ENCODE measurements around the gene SUN5.

SUN5 gene

DNA sequence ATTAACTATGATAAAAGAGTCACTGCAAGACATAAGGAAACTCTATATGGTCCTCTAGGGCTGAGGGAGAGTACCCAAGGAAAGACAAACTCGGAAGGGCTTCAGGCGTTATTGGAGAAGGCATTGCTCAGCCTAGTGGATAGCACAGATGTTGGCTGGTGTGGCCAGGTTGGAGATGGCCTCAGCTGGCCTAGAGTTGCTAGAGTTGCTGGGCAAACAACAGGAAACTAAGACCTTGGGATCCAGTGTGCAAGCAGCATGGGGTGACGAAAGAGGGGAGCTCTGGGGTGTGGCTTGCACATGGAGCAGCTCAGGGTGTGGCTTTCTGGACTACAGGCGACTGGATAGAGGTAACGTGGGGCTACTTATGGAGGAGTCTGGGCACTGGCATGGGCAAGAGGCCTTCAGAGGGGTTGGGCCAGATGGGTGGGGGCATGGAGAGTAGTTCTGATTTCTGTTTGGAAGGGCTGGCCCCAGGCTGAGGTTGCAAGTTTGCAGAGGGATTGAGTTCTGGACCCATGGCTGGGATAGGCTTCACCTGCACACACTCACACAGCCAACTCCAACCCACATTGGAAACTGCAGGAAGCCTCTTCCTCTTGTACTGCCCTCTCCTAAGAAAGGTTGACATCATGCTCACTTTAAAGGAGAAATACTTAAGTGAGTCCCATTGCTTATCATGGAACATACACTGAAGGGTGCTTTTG lies 22.0 kb upstream of the SUN5 start:
- no peak for DNase-seq

DNA sequence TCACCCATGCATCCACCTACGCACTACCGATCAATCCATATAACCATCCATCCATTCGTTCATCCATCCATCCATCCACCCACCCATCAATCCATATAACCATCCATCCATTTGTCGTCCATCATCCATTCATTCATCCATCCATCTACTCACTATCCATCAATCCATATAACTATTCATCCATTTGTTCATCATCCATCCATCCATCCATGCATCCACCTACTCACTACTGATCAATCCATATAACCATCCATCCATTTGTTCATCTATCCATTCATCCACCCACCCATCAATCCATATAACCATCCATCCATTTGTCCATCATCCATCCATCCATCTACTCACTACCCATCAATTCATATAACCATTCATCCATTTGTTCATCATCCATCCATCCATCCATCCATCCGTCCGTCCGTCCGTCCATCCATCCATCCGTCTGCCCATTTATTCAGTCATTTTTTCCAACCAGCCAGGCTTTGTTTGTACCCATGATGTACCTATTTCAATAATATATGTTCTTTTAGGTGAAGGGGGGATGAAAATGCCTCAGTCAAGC lies 21.2 kb upstream of the SUN5 start:
- DNase-seq, result no peak

DNA sequence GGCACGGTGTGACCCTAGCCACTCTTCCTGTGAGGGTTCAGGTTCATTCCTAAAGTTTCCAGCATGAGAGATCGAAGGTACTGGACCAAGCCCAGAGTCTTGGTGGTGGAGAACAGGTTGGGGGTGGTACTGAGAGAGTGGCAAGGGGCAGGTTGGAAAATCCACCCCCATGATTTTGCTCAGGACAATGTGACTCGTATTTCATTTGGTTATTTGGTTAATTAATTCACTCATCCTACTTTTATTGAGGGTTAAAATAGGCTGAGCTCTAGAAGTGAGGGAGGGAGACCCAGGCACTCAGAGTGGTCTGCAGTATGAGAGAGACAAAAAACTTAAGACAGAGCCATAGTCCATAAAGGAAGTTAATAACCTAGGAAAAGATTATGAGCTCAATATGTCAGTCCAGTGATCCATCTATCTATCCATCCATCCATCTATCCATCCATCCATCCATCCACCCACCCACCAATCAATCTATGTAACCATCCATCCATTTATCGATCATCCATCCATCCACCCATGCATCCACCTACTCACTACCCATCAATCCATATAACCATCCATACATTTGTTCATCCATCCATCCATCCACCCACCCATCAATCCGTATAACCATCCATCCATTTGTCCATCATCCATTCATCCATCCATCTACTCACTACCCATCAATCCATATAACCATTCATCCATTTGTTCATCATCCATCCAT lies 20.5 kb upstream of the SUN5 start:
- no peak for DNase-seq

DNA sequence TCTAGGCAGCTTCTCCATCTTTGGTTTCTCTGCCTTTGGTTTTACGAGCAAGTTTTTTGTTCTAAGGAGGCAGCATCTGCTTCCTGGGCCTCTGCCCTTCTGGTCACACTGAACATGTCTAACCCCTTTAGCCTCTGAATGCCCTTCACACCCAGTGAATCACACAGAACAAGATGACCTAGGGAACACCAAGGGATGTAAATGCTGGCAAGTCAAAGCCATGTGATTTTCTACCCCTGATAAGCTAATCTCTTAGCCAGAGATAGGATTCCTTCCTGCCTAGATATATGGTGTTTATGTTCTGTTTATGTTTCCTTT lies 20.0 kb upstream of the SUN5 start:
- DNase-seq, result no peak

DNA sequence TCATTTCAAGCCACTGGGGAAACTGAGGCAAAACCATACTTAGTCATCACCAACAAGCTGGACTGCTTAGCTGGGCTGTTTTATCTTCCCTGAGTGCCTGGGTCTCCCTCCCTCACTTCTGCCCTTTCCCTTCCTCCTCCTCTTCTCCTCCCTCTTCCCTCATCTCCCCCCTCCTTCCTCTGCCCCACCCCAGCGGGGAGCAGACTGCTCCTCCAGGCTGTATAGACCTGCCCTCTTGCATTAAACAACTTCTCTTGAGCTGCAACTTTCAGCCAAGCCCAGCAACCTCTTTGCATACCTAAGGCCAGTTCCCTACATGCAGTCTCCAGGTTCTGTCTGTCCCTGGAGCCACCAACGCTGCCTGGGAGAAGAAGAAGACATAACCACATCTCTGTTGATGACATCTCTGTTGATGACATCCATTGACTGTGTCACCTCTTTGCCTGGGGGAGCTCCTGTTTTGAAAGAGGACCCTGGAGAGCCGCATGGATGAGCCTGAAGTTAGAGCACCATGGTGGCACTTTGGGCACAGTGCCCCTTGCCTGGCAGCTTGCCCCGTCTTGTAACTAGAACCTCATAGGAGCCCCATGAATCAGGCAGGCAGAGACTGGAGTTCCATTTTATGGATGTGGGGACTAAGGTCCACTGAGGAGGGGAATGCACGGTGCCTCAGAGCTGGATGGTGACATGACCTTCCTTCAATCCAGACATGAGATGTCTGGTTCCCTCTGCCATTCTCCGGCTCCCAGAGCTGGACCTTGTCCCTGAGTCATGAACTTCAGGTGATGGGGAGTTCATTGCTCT lies 19.4 kb upstream of the SUN5 start:
- DNase-seq, result no peak

DNA sequence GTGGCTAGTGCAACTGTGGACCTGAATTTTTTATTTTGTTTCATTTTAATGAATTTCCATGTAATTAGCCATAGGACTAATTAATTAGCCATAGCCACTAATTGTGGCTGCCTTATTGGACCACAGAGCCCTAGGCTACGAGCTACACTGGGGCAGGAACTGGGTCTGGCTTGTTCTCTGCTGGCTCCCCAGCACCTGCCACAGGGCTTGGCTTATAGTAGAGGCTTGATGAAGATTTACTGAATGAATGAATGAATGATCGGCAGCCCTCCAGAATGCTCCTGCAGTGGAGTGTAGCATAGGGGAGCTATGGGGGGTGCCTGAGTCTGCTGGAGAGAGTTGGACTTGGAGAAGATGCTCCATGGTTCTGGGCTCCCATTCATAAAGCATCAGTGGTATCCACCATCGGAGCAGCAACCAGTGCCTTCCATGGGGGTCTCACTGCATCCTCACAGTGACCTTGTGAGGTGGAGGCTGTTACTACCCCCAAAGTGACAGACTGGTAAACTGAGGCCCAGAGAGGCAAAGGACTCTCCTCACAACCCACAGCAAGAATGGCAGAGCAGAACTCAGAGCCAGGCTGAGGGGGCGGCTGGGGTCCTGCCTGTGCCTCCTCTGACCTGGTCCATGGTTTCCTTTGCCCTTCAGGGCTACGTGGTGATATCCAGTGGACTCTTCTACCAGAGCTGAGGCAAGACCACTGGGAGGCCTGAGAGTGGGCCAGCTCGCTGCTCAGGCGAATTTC lies 18.6 kb upstream of the SUN5 start:
- DNase-seq, result no peak

DNA sequence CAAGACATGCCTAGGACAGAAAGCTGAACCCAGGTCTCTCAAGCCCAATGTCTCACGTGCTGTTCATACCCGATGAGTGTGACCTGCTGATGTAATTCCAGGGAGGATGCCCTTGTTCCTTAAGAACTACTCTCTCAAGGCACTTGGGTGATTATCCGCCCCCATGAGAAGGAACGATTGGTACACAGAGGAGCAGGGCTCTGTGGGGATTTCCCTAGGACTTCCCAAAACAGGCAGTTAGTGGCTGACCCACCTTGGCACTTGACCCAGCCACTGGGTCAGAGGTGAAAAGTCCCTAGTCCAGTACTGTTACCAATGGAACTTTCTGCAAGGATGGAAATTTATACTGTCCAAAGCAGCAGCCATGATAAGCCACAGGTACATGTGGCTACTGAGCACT lies 18.1 kb upstream of the SUN5 start:
- no peak for DNase-seq

DNA sequence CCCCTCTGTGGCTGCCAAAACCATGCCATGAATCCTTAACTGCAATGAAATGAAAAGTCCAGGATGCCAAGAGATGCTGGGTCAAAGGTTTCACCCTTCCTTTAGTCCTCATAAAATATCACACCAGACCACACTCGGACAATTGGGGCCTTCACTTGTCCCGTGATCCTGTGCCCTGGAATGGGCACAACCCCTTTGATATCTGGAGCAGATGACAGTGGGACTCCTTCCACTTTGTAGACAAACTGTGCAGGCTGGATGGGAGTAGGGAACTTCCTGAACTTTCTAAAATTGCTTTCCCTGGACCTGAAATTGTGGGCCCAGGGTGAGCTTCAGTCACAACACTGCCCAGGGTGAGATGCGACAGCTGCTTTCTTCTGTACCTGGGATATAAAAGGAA lies 17.6 kb upstream of the SUN5 start:
- DNase-seq, result no peak

DNA sequence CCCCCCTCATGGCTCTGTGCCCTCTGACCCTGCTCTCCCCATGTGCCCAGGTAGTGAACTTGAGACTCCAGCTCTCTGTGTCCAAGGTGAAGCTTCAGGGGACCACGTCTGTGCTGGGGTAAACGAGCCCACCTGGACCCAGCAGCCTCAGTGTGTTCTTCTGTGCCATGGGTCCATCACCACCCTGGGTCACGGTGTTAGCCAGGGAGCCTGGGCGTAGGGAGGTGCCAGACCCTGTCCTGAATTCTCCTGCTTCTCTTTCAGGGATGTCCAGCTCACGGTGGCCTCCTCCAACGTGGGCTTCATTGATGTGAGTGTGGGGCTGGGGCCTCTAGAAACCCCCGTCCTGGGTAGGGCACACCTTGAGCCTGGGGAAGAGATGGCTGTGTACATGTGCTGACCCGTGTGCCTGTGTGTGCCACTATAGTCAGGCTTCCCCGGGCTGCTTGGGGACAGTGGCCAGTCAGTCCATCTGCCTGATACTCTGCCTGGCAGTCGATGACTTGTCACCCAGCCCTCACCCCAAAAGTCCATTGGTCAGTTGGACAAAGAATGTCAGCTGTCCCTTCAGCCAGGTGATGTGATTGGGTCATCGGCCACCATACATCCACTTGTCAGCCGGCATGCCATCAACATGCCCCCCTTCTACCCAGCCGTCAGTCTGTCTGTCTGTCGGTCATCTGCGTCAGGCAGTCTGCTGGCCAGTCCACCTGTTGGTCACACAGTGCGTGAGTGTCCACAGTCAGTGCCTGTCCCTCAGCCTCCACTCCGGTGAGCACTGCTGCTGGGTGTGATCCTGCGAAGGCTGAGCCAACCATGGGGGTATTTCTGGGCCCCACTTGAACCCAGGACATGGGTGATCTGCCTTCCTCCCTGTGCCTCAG lies 16.3 kb upstream of the SUN5 start:
- DNase-seq, result no peak

DNA sequence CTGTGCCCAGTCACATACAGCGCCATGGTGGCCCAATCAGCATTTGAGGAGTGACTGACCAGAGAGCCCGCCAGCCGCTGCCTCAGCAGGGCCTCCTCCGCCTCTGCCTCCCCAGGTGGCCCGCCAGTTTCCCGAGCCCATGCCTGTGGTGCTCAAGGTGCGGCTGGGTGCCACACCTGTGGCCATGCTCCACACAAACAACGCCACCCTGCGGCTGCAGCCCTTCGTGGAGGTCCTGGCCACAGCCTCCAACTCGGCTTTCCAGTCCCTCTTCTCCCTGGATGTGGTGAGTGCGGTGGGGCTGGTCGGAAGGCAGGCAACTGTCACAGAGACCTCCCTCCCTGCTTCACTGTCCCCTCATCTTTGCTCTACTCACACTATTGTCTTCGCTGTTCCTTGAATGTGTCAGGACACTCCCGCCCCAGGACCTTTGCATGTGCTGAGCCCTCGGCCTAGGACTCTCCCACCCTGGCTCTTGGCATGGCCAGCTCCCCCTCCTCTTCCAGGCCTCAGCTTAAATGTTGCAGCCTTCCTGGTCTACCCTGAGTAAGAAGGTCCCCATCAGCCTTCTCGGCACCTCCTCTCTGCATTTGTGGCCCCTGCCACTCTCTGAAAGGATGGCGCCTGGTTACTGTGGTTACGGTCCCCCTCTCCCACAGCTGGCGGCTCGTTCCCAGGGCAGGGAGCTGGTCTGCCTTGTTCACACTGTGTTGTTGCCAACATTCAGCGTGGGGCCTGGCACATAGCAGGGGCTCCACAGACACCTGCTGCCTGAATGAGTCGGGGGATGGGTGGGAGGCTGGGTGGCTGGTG lies 15.4 kb upstream of the SUN5 start:
- DNase-seq, result no peak

DNA sequence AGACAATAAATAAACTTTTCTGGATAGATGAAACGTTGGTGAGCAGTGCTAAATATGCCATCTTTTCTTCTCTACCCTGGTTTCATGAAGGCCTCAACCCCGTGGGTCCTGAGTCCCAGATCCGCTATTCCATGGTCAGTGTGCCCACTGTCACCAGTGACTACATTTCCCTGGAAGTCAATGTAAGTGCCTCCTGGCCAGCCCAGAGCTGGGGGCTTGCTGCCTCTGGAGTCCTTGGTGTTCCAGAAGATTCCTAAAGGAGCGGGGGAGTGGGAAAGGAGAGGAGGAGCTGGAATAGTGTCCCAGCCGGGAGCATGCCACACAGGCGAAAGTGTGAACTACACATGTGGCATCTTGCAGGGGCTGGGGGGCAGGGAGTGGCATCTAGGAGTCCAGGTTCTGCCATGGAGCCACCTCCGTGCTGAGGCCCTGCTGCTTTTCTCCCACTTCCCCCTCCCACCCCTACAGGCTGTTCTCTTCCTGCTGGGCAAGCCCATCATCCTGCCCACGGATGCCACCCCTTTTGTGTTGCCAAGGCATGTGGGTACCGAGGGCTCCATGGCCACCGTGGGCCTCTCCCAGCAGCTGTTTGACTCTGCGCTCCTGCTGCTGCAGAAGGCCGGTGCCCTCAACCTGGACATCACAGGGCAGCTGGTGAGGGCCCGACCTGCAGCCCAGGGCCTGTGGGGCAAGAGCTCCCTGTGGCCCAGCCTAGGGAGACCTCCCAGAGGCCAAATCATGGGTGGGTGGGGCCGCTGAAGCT lies 14.1 kb upstream of the SUN5 start:
- no peak for DNase-seq

DNA sequence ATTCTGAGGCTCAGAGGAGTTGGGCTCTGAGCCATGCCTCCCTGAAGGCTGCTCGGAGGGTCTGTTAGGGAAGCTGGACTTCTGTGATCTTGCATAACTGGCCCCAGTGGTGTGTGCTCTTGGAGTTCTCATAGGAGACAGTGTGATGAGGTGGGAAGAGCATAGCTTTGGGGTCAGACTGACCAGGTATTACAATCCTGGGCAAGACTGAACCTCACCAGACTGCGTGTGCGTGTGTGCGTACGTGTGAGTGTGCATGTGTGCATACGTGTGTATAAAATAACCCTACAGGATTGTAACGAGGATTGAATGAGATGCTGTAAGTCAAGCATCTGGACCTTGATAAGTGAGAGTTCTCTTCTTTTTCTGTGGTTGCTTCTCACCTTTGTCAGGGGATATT lies 13.3 kb upstream of the SUN5 start:
- DNase-seq, result no peak

DNA sequence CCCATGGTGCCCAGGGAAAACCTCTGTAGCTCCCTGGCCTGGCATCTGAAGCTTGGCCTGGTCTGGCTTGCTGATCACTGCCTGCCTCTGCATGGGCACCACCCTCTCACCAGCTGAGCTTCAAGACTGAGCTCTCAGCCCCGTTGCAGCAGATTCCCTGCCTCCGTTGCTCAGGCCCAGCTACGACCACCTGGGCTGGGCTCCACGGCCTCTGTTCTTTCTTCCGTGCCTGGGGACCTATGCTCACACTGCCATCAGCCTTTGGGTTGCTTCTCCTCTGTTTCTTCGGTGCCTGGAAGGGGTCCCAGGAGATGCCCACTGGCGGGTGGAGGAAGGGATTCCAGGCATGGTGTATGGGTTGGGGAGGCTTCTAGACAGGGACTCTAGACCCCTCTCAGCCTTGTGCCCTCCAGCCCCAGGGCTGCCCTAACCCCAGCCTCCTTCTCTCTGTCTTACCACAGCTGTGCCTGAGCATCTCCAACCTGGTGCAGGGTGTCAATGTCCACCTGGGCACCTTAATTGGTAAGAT lies 12.4 kb upstream of the SUN5 start:
- DNase-seq, result no peak

DNA sequence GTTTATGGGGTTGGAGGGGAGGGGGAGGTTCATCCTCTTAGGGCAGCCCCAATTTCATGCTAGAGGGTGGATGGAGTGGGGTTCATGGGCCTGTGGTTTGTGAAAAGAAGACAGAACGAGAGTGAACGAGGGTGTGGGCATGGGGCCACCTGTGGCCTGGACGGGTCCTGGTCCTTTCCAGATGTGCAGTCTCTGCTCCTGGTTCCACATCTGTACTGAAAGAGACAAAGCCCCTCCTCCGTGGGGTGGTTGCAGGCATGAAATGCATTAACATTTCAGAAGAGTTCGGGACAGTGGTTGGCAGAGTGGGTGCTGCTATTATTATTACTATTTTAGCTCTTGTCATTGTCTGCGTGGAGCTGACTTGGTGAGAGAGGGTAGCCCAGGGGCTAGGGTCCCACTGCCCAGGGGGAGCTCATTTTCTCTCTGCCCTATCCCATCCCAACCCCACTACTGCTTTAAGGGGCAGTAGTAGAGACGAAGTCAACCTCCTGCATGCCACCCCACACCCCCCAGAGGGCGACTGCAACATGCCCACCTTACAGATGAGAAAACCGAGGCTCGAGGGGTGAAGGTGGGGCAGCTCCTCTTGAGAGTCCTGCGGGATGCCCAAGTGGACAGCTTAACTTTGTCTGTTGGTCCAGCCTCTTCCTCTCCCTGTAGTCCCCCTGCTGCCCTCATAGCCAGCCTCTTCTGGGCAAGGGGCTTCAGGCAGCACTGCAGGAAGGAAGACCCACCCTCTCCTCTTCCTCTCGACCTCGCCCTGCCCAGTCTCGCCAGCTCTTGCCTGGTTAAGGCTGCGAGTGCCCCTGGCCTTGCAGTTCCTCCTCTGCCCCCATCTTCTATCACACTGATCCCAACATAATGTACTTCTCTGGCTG lies 11.7 kb upstream of the SUN5 start:
- no peak for DNase-seq

DNA sequence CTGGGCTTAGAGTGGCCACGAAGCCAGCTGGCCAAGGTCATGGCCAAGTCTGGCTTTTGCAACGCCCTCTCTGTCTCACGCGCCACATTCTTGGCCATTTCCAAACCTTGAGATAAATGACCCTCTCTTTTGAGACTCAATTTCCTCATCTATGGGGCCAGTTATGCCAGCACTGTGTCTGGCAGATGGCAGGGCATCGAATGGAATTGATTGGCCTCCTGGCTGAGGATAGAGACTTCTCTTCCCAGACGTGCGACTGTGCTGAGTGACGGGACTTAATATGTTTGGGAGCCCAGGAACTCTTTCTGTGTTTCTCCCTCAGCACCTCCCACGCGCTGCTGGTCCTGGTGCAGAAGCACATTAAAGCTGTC lies 10.9 kb upstream of the SUN5 start:
- DNase-seq, result no peak

DNA sequence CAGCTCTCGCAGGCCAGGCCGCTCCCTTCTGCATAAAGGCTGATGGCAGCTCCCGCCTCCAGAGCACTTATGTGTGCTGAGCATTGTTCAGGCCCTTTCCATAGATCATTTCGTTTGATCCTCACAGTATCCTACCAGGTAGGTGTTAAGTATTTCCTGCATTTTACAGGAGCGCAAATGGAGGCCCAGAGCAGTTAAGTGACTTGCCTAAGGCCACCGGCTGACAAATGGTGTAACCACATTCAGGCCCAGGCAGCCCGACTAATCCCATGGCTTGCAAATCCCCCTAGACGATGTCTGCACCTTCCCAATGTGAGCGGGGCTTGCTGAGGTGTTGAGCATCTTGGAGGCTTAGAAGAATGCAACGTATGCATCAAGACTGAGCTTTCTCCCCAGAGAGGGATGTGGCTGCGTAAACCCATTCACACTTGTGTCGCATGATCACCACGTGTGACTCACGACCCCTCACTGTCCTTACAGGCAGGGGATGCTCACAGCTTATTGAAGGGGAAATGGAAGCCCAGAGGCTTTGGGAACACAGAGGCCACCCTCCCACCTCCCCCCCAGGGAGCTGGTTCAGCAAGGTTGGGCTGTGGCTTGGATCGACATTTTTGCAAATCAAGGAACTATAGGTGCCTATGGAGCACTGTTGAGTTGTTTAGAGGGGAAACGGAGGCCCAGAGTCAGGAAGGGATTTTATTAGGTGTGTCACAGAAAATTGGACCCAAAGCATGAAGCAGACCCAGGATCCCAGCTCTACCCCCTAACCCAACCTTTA lies 10.3 kb upstream of the SUN5 start:
- DNase-seq, result no peak

DNA sequence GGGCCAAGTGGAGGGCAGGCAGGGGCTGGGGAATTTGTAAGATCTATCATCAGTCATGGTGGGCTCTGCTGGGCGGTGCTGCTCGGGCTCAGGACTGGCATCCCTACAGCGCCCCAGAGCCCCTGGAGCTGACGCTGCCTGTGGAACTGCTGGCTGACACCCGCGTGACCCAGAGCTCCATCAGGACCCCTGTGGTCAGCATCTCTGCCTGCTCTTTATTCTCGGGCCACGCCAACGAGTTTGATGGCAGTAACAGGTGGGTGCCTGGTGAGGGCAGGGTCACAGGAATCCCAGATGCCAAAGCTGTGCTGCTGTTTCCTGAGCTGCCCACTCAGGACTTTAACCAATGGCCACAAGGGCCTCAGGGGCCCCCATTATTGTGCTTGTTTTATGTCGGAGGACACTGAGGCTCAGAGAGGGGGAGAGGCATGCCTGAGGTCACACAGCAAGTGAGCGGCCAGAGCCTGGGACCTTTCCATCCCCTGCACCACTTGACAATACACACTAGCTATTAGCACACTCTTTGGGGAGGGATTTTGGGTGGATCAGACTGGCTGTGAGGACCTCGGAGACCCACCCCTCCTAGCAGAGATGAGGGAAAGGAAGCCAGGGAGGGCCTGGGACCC lies 9.6 kb upstream of the SUN5 start:
- no peak for DNase-seq
